GDM1 (cell line): ENCODE results near the gene NUP133.
"Not testable (repeated sequence)": the region's sequence is repeated elsewhere in the genome, so short reads cannot be mapped to it uniquely, and the experiment has no call there.

Experiments
- DNase-seq: peaks from one replicate; lab custom pipeline; 2025; lab: John Stamatoyannopoulos, UW

NUP133 gene

GRCh38 chr1:229508823-229509337, 739 bp upstream of the NUP133 start:
- DNase-seq, result no peak

DNA sequence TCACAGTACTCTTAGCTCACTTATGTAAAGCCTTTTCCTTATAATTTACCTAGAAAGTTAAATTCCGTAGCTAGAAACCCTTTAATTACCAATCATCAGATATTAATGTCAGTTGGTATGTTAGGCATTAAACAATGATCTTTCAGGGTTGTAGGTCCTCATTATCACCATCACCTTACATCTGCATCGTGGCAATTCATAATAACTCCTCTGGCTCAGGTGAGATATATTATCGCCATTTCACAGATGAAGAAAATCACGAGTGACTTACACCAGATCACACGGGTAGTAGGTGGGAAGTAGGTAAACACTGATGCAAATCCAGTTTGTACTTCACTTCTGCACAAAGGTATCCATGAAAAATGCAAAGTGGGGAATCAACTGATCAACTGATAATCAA, 639 bp downstream of the NUP133 start:
- DNase-seq, result no peak

DNA sequence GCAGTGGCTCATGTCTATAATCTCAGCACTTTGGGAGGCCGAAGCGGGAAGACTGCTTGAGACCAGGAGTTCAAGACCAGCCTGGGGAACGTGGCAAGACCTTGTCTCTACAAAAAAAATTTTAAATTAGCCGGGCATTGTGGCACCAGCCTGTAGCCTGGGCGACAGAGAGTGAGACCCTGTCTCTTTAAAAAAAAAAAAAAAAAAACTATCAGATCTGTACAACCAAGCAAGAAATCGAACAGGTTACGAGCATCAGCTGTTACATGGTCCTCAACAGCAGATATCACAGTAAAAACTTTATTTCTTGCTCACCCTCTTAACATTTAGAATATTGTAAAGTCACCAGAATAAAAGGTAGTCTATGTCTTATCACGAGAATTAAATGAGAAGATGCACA, 1.5 kb downstream of the NUP133 start:
- DNase-seq, result no peak

GRCh38 chr1:229495782-229496181, 12.4 kb downstream of the NUP133 start:
- no peak for DNase-seq

DNA sequence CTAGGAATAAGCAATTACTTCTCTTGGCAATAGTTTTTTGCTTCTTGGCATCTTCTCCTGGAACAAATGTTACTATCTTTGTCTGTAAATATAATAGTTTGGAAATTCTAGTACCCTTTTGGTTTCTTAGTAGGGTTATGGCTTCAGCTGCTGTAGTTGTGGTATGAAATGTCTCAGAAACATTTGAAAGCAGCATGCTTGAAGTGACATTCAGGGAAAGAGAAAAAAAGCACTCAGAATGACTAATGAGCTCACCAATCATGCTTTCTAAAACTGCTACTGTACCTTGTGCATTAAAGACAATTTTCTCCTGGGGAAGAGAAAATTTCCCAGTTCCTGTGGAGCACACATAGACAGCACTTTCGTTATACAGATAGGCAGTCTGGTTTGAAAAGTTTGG, 21.0 kb downstream of the NUP133 start:
- no peak for DNase-seq

GRCh38 chr1:229485318-229485717, 22.8 kb downstream of the NUP133 start:
- DNase-seq, result no peak

GRCh38 chr1:229482511-229482910, 25.6 kb downstream of the NUP133 start:
- DNase-seq, result no peak

DNA sequence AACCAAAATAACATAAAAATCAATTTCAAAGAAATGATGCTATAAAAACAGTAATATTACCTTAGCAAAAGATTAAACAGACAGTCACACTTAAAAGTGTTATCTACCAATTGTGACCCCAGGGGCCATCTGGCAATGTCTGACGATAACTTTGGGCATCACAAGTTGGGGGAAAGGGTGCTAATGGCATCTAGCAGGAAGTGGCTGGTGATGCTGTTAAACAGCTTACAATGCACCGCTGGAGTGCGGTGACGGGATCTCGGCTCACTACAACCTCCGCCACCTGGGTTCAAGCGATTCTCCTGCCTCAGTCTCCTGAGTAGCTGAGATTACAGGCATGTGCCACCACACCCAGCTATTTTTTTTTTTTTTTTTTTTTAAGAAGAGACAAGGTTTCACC, 27.6 kb downstream of the NUP133 start:
- no peak for DNase-seq

- DNase-seq, result peak; percentile 12
Observed at GRCh38 chr1:229479660-229480399, 28.3 kb downstream of the NUP133 start.

DNA sequence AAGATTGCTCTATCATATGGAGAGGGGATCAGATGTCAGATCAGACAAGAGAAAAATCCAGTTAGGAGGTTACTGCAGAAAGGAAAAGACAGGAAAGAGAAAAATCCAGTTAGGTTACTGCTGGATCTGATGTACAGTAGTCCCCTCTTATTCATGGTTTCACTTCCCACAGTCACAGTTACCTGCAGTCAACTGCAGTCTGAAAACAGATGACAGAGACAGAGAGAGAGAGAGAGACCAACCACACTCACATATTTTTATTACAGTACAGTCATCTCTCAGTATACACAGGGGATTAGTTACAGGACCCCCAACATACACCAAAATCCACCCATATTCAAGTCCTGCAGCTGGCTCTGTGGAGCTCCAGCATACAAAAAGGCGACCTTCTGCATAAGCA, 29.3 kb downstream of the NUP133 start:
- no peak for DNase-seq

GRCh38 chr1:229475859-229476258, 32.3 kb downstream of the NUP133 start:
- DNase-seq, result not testable (repeated sequence)

DNA sequence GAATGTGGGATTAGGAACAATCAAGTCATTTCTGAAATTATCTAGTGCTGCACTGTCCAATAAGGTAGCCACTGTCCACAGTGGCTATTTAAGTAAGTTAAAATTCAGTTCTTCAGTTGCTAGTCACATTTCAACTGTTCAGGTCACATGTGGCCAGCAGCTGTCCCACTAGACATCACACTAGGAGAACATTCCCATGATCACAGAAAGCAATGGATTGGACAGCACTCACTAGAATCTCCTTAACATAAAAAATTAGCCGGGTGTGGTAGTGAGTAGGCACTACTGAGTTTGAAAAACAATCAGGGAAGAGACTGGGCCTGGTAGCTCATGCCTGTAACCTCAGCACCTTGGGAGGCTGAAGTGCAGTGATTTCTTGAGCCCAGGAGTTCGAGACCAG, 33.6 kb downstream of the NUP133 start:
- DNase-seq, result no peak

GRCh38 chr1:229471175-229471574, 37.0 kb downstream of the NUP133 start:
- no peak for DNase-seq

DNA sequence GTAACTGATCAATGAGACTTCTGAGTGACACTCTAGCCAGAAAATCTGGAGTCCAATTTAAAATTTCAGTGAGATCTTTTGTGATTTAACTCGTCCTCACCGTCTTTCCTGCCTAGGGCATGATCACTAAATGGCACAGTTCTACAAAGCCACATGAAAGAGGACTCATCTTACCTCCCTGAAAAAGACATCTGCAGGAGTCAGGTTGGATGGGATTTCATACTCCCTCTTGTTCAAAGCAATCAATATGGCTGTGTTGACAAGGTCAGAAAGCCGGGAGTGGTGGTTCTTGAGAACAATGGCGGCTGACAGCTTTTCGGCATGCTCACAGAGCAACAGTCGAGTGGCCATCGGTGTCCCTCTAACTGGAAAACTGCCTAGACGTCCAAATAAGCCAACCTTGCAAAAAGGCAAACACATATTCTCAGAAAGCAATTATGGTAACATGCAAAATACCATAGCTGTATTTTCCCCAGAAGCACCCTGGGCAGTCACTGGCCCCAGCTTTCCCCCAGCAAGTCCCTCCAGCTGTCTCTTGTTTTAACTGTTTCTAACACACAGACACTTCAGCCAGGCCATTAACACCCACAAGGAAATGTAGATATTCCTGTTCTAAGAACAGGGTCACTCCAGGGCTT, 37.6 kb downstream of the NUP133 start:
- no peak for DNase-seq

GRCh38 chr1:229466887-229467286, 41.3 kb downstream of the NUP133 start:
- no peak for DNase-seq

- DNase-seq, result no peak
Observed at GRCh38 chr1:229464672-229465071, 43.5 kb downstream of the NUP133 start.

- no peak for DNase-seq
Observed at GRCh38 chr1:229461032-229461668, 47.0 kb downstream of the NUP133 start.

DNA sequence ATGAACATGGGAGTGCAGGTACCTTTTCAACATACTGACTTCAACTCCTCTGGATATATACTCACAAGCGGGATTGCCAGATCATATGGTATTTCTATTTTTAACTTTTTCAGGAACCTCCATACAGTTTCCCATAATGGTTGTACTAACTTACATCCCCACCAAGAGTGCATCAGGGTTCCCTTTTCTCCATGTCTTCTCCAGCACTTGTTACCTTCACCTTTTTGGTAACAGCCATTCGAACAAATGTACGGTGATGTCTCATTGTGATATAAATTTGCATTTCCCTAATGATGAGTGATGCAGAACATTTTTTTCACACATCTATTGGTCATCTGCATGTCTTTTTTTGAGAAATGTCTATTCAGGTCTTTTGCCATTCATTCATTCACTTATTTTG, 48.3 kb downstream of the NUP133 start:
- DNase-seq, result no peak

GRCh38 chr1:229457436-229457835, 50.7 kb downstream of the NUP133 start:
- no peak for DNase-seq

DNA sequence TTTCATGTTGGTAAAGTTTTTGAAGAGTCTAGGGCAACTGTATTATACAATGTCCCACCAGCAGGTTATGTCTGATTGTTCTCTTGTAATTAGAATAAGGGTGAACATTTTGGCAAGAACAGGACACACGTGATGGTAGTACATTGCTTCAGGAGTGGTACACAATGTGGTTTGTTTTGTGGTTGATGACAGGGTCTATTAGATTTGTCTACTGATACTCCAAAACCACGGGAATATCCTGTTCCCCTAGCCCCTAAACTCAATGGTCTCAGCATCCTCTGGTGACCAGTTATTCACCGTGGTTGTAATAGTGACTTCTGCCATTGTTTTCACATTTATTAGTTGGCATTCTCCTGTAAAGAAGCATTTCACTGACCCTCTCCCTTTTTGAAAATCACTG, 52.1 kb downstream of the NUP133 start:
- no peak for DNase-seq

DNA sequence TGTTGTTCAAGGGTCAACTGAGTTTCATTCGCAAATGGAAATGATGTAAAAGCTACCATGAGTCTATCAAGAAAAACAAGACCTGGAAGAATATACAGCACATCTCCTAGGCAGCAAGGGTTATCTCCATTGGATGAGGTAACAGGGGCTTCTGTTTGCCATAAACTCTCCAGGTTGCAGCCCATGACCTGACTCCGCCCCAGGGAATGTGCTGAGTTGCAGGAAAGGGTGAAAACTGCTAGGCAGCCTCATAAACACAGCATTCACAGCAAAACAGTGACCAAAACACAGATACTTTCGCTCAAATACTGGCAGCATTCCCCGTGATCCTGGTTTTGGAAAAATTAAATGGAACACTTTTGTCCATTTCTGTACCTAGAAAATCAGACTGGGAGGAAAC, 54.1 kb downstream of the NUP133 start:
- no peak for DNase-seq

DNA sequence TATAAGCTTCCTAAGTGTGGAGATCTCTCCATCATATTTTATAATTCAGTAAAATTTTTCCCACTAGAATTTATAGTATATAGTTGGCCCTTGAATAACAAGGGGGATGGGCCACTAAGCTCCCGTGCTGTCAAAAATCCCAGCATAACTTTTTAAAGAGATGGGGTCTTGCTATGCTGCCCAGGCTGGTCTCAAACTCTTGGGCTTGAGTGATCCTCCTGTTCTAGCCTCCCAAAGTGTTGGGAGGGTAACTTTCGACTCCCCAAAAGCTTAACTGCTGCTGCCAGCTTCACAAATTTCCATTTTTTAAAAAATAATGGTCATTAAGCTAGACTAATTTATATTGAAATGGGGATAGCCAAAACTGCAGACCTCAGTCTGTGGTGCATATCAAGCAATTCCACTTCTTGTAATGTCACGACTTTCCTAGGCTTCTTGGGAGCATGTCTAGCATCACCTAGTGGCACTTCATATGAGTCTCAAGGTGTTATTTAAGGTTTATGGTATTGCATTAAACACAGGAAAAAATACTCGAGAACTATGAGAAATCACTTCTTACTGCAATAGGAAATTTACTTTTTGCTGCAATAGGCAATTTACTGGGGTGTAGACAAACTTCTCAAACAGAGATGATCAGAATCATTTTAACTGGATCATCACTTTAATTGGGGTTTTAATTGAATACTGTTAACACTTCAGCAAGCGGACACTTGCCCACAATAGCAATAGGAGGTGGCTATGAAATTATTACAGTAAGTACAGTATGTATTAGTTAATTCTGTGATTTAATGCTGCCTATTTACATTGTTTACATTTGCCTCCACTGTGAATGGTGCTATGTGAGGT, 55.0 kb downstream of the NUP133 start:
- DNase-seq, result peak; percentile 44
